Keratinocyte (primary cell): ENCODE measurements around the gene LAMC3. TPM values are rescaled to one million over a fixed set of nuclear protein-coding genes. Genes with fewer than 3 reads are reported as not detected.

Experiments used
- DNase-seq: peaks from one replicate; pipeline ENCODE4 v3.0.0-alpha.2; 2011; ENCODE audit warnings: low read depth, missing footprints, low spot score
- FAIRE-seq: peaks from 2 replicates; lab custom pipeline; 2011; peaks lifted over from hg19 to GRCh38; lab: Jason Lieb, UNC
- H2AFZ ChIP-seq: 2 replicates; pipeline ENCODE4 v1.6.0; 2012; ENCODE audit warnings: low read length, control low read depth, inconsistent platforms; ENCODE audit not compliant: control insufficient read depth
- H3K27ac ChIP-seq: 2 replicates; pipeline ENCODE4 v1.5.1; 2011; ENCODE audit warnings: low read length; ENCODE audit not compliant: control insufficient read depth, insufficient read depth
- H3K27me3 ChIP-seq: 3 replicates; pipeline ENCODE4 v1.6.0; 2011; ENCODE audit warnings: low read length; ENCODE audit not compliant: control insufficient read depth, insufficient read depth; ENCODE audit errors: extremely low read depth
- H3K36me3 ChIP-seq, 2 experiments: 2 replicates in 1 of 2; 3 replicates in 1 of 2; pipeline ENCODE4 v1.5.1; 2011; ENCODE audit warnings: low read length in 2 of 2, mild to moderate bottlenecking in 1 of 2; ENCODE audit not compliant: control insufficient read depth in 2 of 2, insufficient read depth in 2 of 2; ENCODE audit errors: extremely low read depth in 1 of 2
- H3K4me1 ChIP-seq: 3 replicates; pipeline ENCODE4 v1.5.1; 2011; ENCODE audit warnings: low read length; ENCODE audit not compliant: control insufficient read depth, insufficient read depth; ENCODE audit errors: extremely low read depth
- H3K4me2 ChIP-seq: 3 replicates; pipeline ENCODE4 v1.6.0; 2011; ENCODE audit warnings: low read depth, low read length; ENCODE audit not compliant: control insufficient read depth, insufficient read depth; ENCODE audit errors: extremely low read depth
- H3K4me3 ChIP-seq, 3 experiments: fragments of 200-600 bp in 1 of 3; sonication (generic) in 1 of 3; 2 replicates in 2 of 3; 3 replicates in 1 of 3; pipeline ENCODE4 v1.5.1; 2011 to 2016; ENCODE audit warnings: low read length in 3 of 3, mild to moderate bottlenecking in 3 of 3, control low read depth in 2 of 3, inconsistent platforms in 1 of 3, low read depth in 1 of 3, mixed read lengths in 1 of 3, mixed run types in 1 of 3, moderate library complexity in 1 of 3; ENCODE audit not compliant: control insufficient read depth in 2 of 3, insufficient read depth in 2 of 3; ENCODE audit errors: extremely low read depth in 1 of 3
- H3K79me2 ChIP-seq: 2 replicates; pipeline ENCODE4 v1.6.0; 2012; ENCODE audit warnings: low read length; ENCODE audit not compliant: control insufficient read depth, insufficient read depth
- H3K9ac ChIP-seq: 3 replicates; pipeline ENCODE4 v1.6.0; 2011; ENCODE audit warnings: low read length; ENCODE audit not compliant: control insufficient read depth, insufficient read depth; ENCODE audit errors: extremely low read depth
- H3K9me1 ChIP-seq: 3 replicates; pipeline ENCODE4 v1.6.0; 2011; ENCODE audit warnings: low read length; ENCODE audit not compliant: control insufficient read depth, insufficient read depth; ENCODE audit errors: extremely low read depth
- H3K9me3 ChIP-seq: 2 replicates; pipeline ENCODE4 v1.5.1; 2012; ENCODE audit warnings: low read depth, low read length; ENCODE audit not compliant: control insufficient read depth
- H4K20me1 ChIP-seq: 3 replicates; pipeline ENCODE4 v1.6.0; 2011; ENCODE audit warnings: low read length; ENCODE audit not compliant: control insufficient read depth, insufficient read depth; ENCODE audit errors: extremely low read depth
- EZH2 ChIP-seq: IDR thresholded peaks from one replicate; pipeline ENCODE4 v1.6.1; 2012; ENCODE audit warnings: inconsistent platforms, mild to moderate bottlenecking, low read length, moderate library complexity
- dilution Hi-C: fragments of 300-500 bp; cut with MboI; formaldehyde crosslinking; loops from one replicate; pipeline ENCODE4 v1.7.0; 2020; ENCODE audit warnings: low sequenced_read_pairs; ENCODE audit not compliant: extremely low pct_ligation_motif_present
- polyA plus RNA-seq, 5 experiments: library from polyadenylated mRNA; depleted of rRNA in 3 of 5; stranded (reverse) in 3 of 5; stranded (forward) in 1 of 5; unstranded in 1 of 5; fragments of >200 nt; gene quantifications; 1 replicate in 1 of 5; 2 replicates in 3 of 5; 3 replicates in 1 of 5; pipeline versions ENCODE4 v1.2.1 to v1.2.3, GENCODE V29; 2011 to 2012; ENCODE audit warnings: missing spikeins in 2 of 5, low read depth in 1 of 5, low replicate concordance in 1 of 5
- TF ChIP-seq, protein P1 (sequence below), 3 experiments: IDR thresholded peaks in 1 of 3; conservative IDR thresholded peaks in 1 of 3; optimal IDR thresholded peaks in 1 of 3; 2 replicates in 2 of 3; 3 replicates in 1 of 3; pipeline versions ENCODE3 to v1.5.1; 2011; ENCODE audit warnings: low read length in 3 of 3, mild to moderate bottlenecking in 3 of 3, moderate library complexity in 2 of 3, control low read depth in 1 of 3, inconsistent platforms in 1 of 3; ENCODE audit not compliant: insufficient read depth in 2 of 3; ENCODE audit errors: extremely low read depth in 1 of 3

LAMC3 gene
- polyA plus RNA-seq, 1 donor (not counting 4 experiments of a cell fraction or from before 2014, with no cell fraction given), result not detected

DNA sequence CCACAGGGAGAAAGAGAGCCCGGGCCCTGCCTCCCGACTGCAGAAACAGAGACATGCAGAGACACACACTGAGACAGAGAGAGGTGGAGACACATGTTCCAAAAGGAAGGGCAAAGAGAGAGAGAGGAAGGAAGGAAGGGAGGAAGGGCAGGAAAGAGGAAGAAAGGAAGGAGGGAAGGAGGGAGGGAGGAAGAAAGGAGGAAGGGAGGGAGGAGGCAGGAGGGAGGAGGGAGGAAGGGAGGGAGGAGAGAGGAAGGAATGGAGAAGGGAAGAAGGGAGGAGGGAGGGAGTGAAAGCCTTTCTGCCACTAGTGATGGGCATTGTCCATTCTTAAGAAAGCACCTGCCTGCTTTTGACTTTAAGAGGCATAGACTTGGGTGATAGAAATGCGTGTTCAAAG is 38.1 kb upstream of the LAMC3 start:
- no peak overlapping the region for H3K4me3 ChIP-seq
- dilution Hi-C loops, result no loop called here
- DNase-seq, result no peak
- H3K36me3 ChIP-seq, result no peaks in the 10 kb centered on the region
- H3K27me3 ChIP-seq, result peaks cover 35% of the 10 kb centered on the region
- H3K79me2 ChIP-seq, result no peaks in the 10 kb centered on the region
- no peak overlapping the region for H3K27ac ChIP-seq
- no peaks in the 10 kb centered on the region for H4K20me1 ChIP-seq
- no peak overlapping the region for H3K9ac ChIP-seq
- H3K9me3 ChIP-seq, result no peaks in the 10 kb centered on the region
- no peaks in the 10 kb centered on the region for H3K9me1 ChIP-seq
- no peak overlapping the region for H2AFZ ChIP-seq
- peaks cover 7% of the 10 kb centered on the region for H3K4me1 ChIP-seq
- H3K4me2 ChIP-seq, result no peak overlapping the region
- FAIRE-seq, result no peak
- TF ChIP-seq EZH2, result no peak
- TF ChIP-seq, protein P1, sequence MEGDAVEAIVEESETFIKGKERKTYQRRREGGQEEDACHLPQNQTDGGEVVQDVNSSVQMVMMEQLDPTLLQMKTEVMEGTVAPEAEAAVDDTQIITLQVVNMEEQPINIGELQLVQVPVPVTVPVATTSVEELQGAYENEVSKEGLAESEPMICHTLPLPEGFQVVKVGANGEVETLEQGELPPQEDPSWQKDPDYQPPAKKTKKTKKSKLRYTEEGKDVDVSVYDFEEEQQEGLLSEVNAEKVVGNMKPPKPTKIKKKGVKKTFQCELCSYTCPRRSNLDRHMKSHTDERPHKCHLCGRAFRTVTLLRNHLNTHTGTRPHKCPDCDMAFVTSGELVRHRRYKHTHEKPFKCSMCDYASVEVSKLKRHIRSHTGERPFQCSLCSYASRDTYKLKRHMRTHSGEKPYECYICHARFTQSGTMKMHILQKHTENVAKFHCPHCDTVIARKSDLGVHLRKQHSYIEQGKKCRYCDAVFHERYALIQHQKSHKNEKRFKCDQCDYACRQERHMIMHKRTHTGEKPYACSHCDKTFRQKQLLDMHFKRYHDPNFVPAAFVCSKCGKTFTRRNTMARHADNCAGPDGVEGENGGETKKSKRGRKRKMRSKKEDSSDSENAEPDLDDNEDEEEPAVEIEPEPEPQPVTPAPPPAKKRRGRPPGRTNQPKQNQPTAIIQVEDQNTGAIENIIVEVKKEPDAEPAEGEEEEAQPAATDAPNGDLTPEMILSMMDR (optimal IDR thresholded peaks at IDR 0.05 in 1 of 3, IDR thresholded peaks at IDR 0.05 in 1 of 3, conservative IDR thresholded peaks at IDR 0.05 in 1 of 3; ENCODE audit: extremely low read depth in 1 of 3, insufficient read depth in 2 of 3, low read length in 3 of 3), result no peak

DNA sequence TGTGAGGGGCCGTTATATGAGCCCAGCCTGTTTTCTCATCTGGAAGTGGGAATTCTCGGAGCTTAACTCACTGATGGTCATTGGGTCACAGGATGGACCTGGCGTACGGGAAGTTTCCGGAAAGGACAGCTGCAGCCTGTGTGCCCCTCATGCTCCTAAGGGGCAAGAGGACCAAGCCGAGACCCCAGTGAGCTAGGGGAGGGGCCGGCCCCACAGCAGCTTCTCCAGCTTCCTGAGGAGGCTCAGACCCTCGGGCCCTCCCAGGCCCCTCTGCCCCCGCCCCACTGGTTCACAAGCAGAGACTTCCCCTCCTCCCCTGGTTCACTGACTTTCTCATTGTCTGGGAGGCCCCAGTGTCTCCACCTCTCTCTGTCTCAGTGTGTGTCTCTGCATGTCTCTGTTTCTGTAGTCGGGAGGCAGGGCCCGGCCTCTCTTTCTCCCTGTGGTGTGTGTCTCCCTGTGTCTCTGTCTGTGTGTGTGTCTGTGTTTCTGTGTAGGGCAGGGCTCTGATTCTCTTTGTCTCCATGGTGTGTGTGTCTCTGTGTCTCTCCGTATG is 37.6 kb upstream of the LAMC3 start:
- FAIRE-seq (no peak), DNase-seq (no peak)
- Histone ChIP-seq H3K79me2 (no peaks in the 10 kb centered on the region), H3K27ac (no peak overlapping the region), H3K9me1 (no peaks in the 10 kb centered on the region), H4K20me1 (no peaks in the 10 kb centered on the region), H3K4me3 (no peak overlapping the region), H2AFZ (no peak overlapping the region), H3K4me1 (peaks cover 7% of the 10 kb centered on the region), H3K9ac (no peak overlapping the region), H3K4me2 (no peak overlapping the region), H3K9me3 (no peaks in the 10 kb centered on the region), H3K36me3 (no peaks in the 10 kb centered on the region), H3K27me3 (peaks cover 35% of the 10 kb centered on the region)
- TF ChIP-seq EZH2, result no peak
- TF ChIP-seq, protein P1 (optimal IDR thresholded peaks at IDR 0.05 in 1 of 3, IDR thresholded peaks at IDR 0.05 in 1 of 3, conservative IDR thresholded peaks at IDR 0.05 in 1 of 3; ENCODE audit: extremely low read depth in 1 of 3, insufficient read depth in 2 of 3, low read length in 3 of 3), result no peak
- dilution Hi-C loops, result no loop called here
